Measurements from ENCODE around the gene SLC47A1.

GRCh38 chr17:19555746-19556145, 22.1 kb downstream of the SLC47A1 start:
- TF ChIP-seq POLR2A (IDR thresholded peaks at IDR 0.05), result no peak
- TF ChIP-seq CTCF (IDR thresholded peaks at IDR 0.05), result no peak
